ENCODE results near the gene DTX2. TPM values are rescaled to one million over a fixed set of nuclear protein-coding genes. Genes with fewer than 3 reads are reported as not detected.
A peak's percentile ranks its signal among the peaks of the same experiment; 100 is the strongest.
"Not testable (repeated sequence)": the region's sequence is repeated elsewhere in the genome, so short reads cannot be mapped to it uniquely, and the experiment has no call there.

DTX2 gene
- polyA plus RNA-seq, 3 donors, result 5.4 to 6.4 (median 6.2) TPM

- not testable (repeated sequence) for DNase-seq (ENCODE audit: low read depth in 3 of 3, low spot score in 2 of 3)
Observed at GRCh38 chr7:76511200-76511910, 49.8 kb downstream of the DTX2 start.

GRCh38 chr7:76511911-76512885 is 50.7 kb downstream of the DTX2 start:
- not testable (repeated sequence) for DNase-seq (ENCODE audit: low read depth in 3 of 3, low spot score in 2 of 3)

GRCh38 chr7:76512941-76513816 is 51.7 kb downstream of the DTX2 start:
- DNase-seq (ENCODE audit: low read depth in 3 of 3, low spot score in 2 of 3), result no peak

DNA sequence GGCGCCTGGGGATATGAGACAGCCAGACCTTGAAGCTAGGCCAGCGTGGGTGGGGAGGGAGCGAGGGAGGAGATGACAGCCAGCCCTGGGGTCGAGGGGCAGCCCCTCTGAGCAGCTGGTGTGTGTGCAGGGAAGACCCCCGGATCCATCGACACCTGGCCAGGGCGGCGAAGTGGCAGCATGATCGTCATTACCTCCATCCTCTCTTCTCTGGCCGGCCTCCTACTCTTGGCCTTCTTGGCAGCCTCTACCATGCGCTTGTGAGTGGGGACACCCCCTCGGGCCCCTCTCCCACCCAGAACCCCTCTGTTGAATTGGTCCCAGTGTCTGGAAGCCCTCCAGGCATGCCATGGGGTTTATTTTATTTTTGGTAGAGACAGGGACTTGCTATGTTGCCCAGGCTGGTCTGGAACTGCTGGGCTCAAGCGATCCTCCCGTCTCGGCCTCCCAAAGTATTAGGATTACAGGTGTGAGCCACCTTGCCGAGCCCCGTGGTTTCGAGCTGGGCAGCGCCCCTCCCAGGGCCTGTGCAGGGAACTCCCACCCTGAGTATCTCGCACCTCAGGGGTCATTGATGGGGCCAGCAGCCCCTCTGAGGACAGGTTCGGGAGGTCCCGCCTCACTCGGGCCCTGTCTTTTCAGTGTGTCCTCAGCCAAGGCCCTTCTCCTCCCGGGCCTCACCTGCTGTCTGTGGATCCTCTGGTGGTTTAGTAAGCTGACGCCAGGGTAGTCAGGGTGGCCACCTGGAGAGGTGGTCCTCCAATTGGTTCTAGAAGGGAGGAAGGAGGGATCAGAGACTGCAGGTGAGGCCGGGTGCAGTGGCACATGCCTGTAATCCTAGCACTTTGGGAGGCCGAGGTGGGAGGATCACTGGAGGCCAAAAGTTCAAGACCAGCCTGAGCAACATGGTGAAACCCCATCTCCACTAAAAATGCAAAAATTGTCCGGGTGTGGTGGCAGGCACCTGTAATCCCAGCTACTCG is 52.6 kb downstream of the DTX2 start:
- DNase-seq (ENCODE audit: low read depth in 3 of 3, low spot score in 2 of 3), result no peak

GRCh38 chr7:76514926-76515771 is 53.6 kb downstream of the DTX2 start:
- DNase-seq (ENCODE audit: low read depth in 3 of 3, low spot score in 2 of 3), result no peak

DNA sequence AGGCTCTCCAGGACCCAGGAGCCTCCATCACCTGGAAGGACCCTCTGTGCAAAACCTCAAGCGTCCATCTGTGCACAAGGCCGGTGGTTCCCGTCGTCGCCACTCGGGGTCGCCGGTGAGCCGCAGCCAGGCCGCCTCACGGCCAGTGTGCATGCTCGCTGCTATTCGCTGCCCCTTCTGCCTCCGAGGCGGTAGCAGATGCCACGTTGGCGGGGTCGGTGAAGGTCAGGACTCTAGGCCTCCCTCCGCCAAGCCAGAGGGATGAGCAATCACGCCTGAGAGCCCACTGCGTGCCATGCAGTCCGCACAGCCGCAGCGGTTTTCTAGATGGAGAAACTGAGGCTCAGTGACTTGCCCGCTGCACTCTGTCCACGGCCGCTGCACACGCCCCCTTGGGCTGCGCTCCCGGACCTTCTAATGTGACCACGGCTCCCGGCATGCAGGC is 54.5 kb downstream of the DTX2 start:
- no peak for DNase-seq (ENCODE audit: low read depth in 3 of 3, low spot score in 2 of 3)

- not testable (repeated sequence) for DNase-seq (ENCODE audit: low read depth in 3 of 3, low spot score in 2 of 3)
Observed at GRCh38 chr7:76516932-76517331, 55.4 kb downstream of the DTX2 start.

DNA sequence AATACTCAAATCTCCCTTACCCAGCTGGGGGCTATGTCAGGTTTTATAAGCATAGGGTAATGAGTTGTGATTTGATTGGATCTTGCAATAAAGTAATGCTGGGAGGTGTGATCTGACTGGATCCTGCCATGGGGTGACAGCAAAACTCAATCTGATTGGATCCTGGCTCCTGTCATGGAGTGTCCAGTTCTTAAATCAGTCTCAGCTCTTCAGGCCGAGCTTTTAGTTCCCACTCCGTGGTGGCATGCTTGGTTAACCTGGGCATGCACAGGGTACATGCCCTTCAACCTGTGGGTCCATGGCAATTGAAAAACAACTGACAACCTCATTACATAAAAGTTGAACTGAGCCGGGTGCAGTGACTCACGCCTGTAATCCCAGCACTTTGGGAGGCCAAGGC is 64.7 kb downstream of the DTX2 start:
- DNase-seq (ENCODE audit: low read depth in 3 of 3, low spot score in 2 of 3), result not testable (repeated sequence)

- DNase-seq (ENCODE audit: low read depth in 3 of 3, low spot score in 2 of 3), result not testable (repeated sequence)
Observed at GRCh38 chr7:76531643-76532042, 70.1 kb downstream of the DTX2 start.

DNA sequence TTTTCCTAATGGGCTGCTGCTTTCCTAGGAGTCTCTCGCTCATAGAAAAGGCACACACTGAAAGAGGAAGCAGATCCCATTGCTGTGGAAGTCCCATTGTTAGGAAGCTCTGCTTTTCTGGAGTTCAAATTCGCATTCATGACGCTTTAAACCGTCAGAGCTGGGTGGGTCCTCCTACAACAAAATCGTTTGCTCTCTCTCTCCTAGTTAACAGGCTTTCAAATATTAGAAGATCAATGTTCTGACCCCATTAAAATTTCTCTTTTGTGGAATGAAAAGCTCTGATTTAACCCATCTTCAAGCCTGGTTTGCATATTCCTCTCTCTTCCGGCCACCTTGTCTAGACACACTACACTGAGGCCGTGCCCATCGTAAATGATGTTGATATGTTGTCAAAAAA is 81.7 kb downstream of the DTX2 start, which contains the start of gene SPDYE16:
Gene SPDYE16, minus strand, starts transcription at position 101 of the 400 bp plus-strand sequence. CDS start 1,838 bp downstream, outside the sequence.
- not testable (repeated sequence) for DNase-seq (ENCODE audit: low read depth in 3 of 3, low spot score in 2 of 3)

GRCh38 chr7:76549025-76549854 is 87.7 kb downstream of the DTX2 start:
- DNase-seq (ENCODE audit: low read depth in 3 of 3, low spot score in 2 of 3), result peak; percentile 58 to 69 (median 63)

DNA sequence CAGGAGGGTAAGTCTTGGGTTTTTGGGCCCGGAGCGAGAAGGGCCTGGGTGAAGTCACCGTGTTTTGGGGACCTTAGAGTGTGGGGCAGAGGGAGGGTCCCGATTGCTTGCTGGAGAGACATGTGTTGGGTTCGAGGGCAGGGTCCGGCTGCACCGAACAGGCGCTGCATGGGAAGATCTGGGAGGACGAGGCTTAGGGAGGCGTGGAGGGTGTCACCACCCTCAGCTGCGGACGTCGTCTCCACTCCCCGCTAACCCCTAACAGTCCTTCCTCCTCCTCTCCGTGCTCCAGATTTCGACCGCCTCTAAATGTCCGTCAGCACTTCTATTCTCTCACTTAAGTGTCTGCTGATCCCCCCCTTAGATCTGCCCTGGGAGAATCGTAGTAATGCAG is 88.3 kb downstream of the DTX2 start:
- DNase-seq (ENCODE audit: low read depth in 3 of 3, low spot score in 2 of 3), result not testable (repeated sequence)

- DNase-seq (ENCODE audit: low read depth in 3 of 3, low spot score in 2 of 3), result not testable (repeated sequence)
Observed at GRCh38 chr7:76551992-76552391, 90.5 kb downstream of the DTX2 start.

All from right renal cortex interstitium (tissue), 3 donors.